Gastroesophageal sphincter (tissue), 4 donors: ENCODE results near the gene PI4KA. TPM values are rescaled to one million over a fixed set of nuclear protein-coding genes. Genes with fewer than 3 reads are reported as not detected.

Source experiments
- ATAC-seq: fragments of 150-250 bp; one replicate; pipeline ENCODE4 v1.9.1; 2016; ENCODE audit warnings: mild to moderate bottlenecking, moderate library complexity
- H3K27ac ChIP-seq, 4 donors: fragments of 200-600 bp; sonication (generic) in 3 of 4; 1 replicate in 3 of 4; 2 replicates in 1 of 4; pipeline ENCODE4 v1.5.1; 2016 to 2019
- H3K27me3 ChIP-seq: fragments of 200-600 bp; sonication (generic); one replicate; pipeline ENCODE4 v1.5.1; 2019
- H3K36me3 ChIP-seq, 2 donors: fragments of 200-600 bp; sonication (generic); one replicate each; pipeline ENCODE4 v1.5.1; 2019; ENCODE audit warnings: control low read depth in 1 of 2
- H3K4me1 ChIP-seq, 3 donors: fragments of 200-600 bp; sonication (generic); 1 replicate in 2 of 3; 2 replicates in 1 of 3; pipeline ENCODE4 v1.5.1; 2016 to 2019; ENCODE audit warnings: control low read depth in 2 of 3
- H3K4me3 ChIP-seq, 2 donors: fragments of 200-600 bp; sonication (generic); one replicate each; pipeline ENCODE4 v1.5.1; 2019; ENCODE audit warnings: mild to moderate bottlenecking in 1 of 2, moderate library complexity in 1 of 2
- H3K9me3 ChIP-seq, 3 donors: fragments of 200-600 bp; sonication (generic); one replicate each; pipeline ENCODE4 v1.5.1; 2017 to 2019; ENCODE audit warnings: control low read depth in 2 of 3
- CTCF ChIP-seq, 4 experiments: fragments of 200-600 bp in 2 of 4; fragments of 450-650 bp in 2 of 4; sonication (generic) in 1 of 4; IDR thresholded peaks; one replicate each; pipeline ENCODE4 v1.5.1; 2017 to 2019; ENCODE audit warnings: antibody characterized with exemption in 4 of 4, mild to moderate bottlenecking in 2 of 4, moderate library complexity in 2 of 4
- EP300 ChIP-seq: sonication (generic); formaldehyde crosslinking; IDR thresholded peaks from one replicate; pipeline ENCODE4 v1.6.1; 2017; ENCODE audit warnings: antibody characterized with exemption, mild to moderate bottlenecking
- POLR2A ChIP-seq, 2 donors: fragments of 450-650 bp; IDR thresholded peaks; one replicate each; pipeline ENCODE4 v1.6.1; 2017; ENCODE audit warnings: antibody characterized with exemption in 2 of 2, mild to moderate bottlenecking in 2 of 2, moderate library complexity in 1 of 2
- POLR2AphosphoS5 ChIP-seq: sonication (generic); formaldehyde crosslinking; IDR thresholded peaks from one replicate; pipeline ENCODE4 v1.6.1; 2017; ENCODE audit warnings: antibody characterized with exemption
- WGBS, 2 donors: methylation state at CpG; one replicate each; pipeline ENCODE4 v1.1.5; 2018; ENCODE audit warnings: low coverage in 1 of 2; 5-methylcytosine and 5-hydroxymethylcytosine counted together
- total RNA-seq, 4 donors: library from RNA; depleted of rRNA; stranded (reverse); fragments of >200 nt; gene quantifications; one replicate each; pipeline ENCODE4 v1.1.0, GENCODE V29; 2016

The PI4KA gene
- total RNA-seq, 4 donors from 2014 or later, result 45.7 to 113 (median 87.5) TPM

GRCh38 chr22:20890975-20891374 is 32.4 kb upstream of the PI4KA start:
- H3K4me1 ChIP-seq, result peaks cover 0 to under 1% (median 0%) of the 10 kb centered on the region in 3 donors
- no peak for TF ChIP-seq POLR2AphosphoS5
- TF ChIP-seq POLR2A (IDR thresholded peaks at IDR 0.05), result no peak
- no peak for TF ChIP-seq EP300
- no peak for TF ChIP-seq CTCF (IDR thresholded peaks at IDR 0.05)
- H3K27me3 ChIP-seq, result no peaks in the 10 kb centered on the region
- no peak overlapping the region for H3K27ac ChIP-seq
- peaks cover 0 to 41% of the 10 kb centered on the region in 2 donors for H3K36me3 ChIP-seq
- no peaks in the 10 kb centered on the region for H3K9me3 ChIP-seq
- H3K4me3 ChIP-seq, result no peak overlapping the region
- ATAC-seq, result no peak
- WGBS, 2 donors, result 84 to 93% methylated on average over 5 to 6 of the region's 6 CpGs

GRCh38 chr22:20889904-20890540 is 31.4 kb upstream of the PI4KA start:
- Histone ChIP-seq H3K36me3 (peaks cover 0 to 46% of the 10 kb centered on the region in 2 donors), H3K9me3 (no peaks in the 10 kb centered on the region), H3K27ac (no peak overlapping the region), H3K27me3 (no peaks in the 10 kb centered on the region), H3K4me3 (no peak overlapping the region), H3K4me1 (peaks cover 0 to 10% (median 0%) of the 10 kb centered on the region in 3 donors)
- 57 to 100% methylated on average over 1 to 4 of the region's 13 CpGs for WGBS, 2 donors
- no peak for ATAC-seq
- TF ChIP-seq CTCF (IDR thresholded peaks at IDR 0.05), result no peak
- no peak for TF ChIP-seq POLR2AphosphoS5
- no peak for TF ChIP-seq POLR2A (IDR thresholded peaks at IDR 0.05)
- no peak for TF ChIP-seq EP300

- 55 to 65% methylated on average over 5 to 6 of the region's 6 CpGs for WGBS, 2 donors
- Histone ChIP-seq H3K36me3 (peaks cover 0 to 54% of the 10 kb centered on the region in 2 donors), H3K9me3 (no peaks in the 10 kb centered on the region), H3K4me3 (no peak overlapping the region), H3K4me1 (peaks cover 0 to 10% (median 0%) of the 10 kb centered on the region in 3 donors), H3K27me3 (no peaks in the 10 kb centered on the region), H3K27ac (no peak overlapping the region)
- no peak for ATAC-seq
- TF ChIP-seq CTCF (IDR thresholded peaks at IDR 0.05) (no peak), POLR2AphosphoS5 (no peak), POLR2A (IDR thresholded peaks at IDR 0.05) (no peak), EP300 (no peak)
Measured at GRCh38 chr22:20889025-20889704, 30.6 kb upstream of the PI4KA start.

- 86 to 87% methylated on average over 1 to 3 of the region's 5 CpGs for WGBS, 2 donors
- ATAC-seq, result no peak
- no peaks in the 10 kb centered on the region for H3K27me3 ChIP-seq
- TF ChIP-seq CTCF (IDR thresholded peaks at IDR 0.05) (no peak), POLR2AphosphoS5 (no peak), POLR2A (IDR thresholded peaks at IDR 0.05) (no peak), EP300 (no peak)
- peaks cover 0 to 10% (median 0%) of the 10 kb centered on the region in 3 donors for H3K4me1 ChIP-seq
- no peak overlapping the region for H3K27ac ChIP-seq
- no peaks in the 10 kb centered on the region for H3K9me3 ChIP-seq
- H3K4me3 ChIP-seq, result no peak overlapping the region
- H3K36me3 ChIP-seq, result peaks cover 0 to 72% of the 10 kb centered on the region in 2 donors
Measured at GRCh38 chr22:20887375-20887774, 28.8 kb upstream of the PI4KA start.
